Osteocyte (in vitro differentiated cells): ENCODE data around the gene COQ5. TPM values are rescaled to one million over a fixed set of nuclear protein-coding genes. Genes with fewer than 3 reads are reported as not detected.

Experiments
- DNase-seq: peaks from one replicate; pipeline ENCODE4 v3.0.0; 2021; ENCODE audit warnings: mixed read lengths; ENCODE audit not compliant: unreplicated experiment; ENCODE audit errors: extremely low spot score
- H3K27ac Mint-ChIP-seq: one replicate; pipeline ENCODE4 v1.8.0; 2021; ENCODE audit warnings: mild to moderate bottlenecking, mixed read lengths; ENCODE audit not compliant: unreplicated experiment
- H3K27me3 Mint-ChIP-seq: one replicate; pipeline ENCODE4 v1.8.0; 2021; ENCODE audit warnings: mixed read lengths; ENCODE audit not compliant: unreplicated experiment
- H3K36me3 Mint-ChIP-seq: one replicate; pipeline ENCODE4 v1.8.0; 2021; ENCODE audit warnings: mixed read lengths; ENCODE audit not compliant: unreplicated experiment
- H3K4me1 Mint-ChIP-seq: one replicate; pipeline ENCODE4 v1.8.0; 2021; ENCODE audit warnings: mixed read lengths; ENCODE audit not compliant: unreplicated experiment
- H3K4me3 Mint-ChIP-seq: one replicate; pipeline ENCODE4 v1.8.0; 2021; ENCODE audit warnings: mild to moderate bottlenecking, moderate library complexity, mixed read lengths; ENCODE audit not compliant: unreplicated experiment
- H3K9me3 Mint-ChIP-seq: one replicate; pipeline ENCODE4 v1.8.0; 2021; ENCODE audit warnings: mixed read lengths; ENCODE audit not compliant: unreplicated experiment
- CTCF ChIP-seq: fragments of 200-600 bp; sonication (generic); IDR thresholded peaks from 2 replicates; pipeline ENCODE4 v1.5.0; 2021; ENCODE audit warnings: antibody characterized with exemption, mild to moderate bottlenecking, moderate library complexity
- long read RNA-seq: library from polyadenylated mRNA; unstranded; transcript quantifications from one replicate; pipeline ENCODE4 v2.0.0, GENCODE V29; 2021
- total RNA-seq: library from RNA; stranded (reverse); gene quantifications from 2 replicates; pipeline ENCODE4 v1.2.1, GENCODE V29; 2021

Gene COQ5
- total RNA-seq: 20.4 and 24.0 TPM in 2 replicates
- long read RNA-seq, transcript COQ5-201 (7 exons, 1,535 nt): major isoform, 195 of 239 reads
- long read RNA-seq, partial matches to known transcripts: 0 of 239 reads
- long read RNA-seq, other reads (novel, unspliced or antisense): 43 of 239 reads

- TF ChIP-seq CTCF: no peak
- Mint-ChIP-seq H3K27ac (peak within 1 kb of the TSS; percentile 100), H3K9me3 (no peaks in the 10 kb centered on the region), H3K4me1 (peaks cover 24% of the 10 kb centered on the region), H3K4me3 (peak within 1 kb of the TSS; percentile 100), H3K27me3 (no peaks in the 10 kb centered on the region), H3K36me3 (no peaks in the 10 kb centered on the region)
- DNase-seq: peak; percentile 94
These were observed at the start of gene COQ5 for GRCh38 chr12:120528861-120529525. Gene COQ5 (minus strand): TSS chr12:120529158. CDS start chr12:120529141, 17 bp downstream.

- H3K4me3 Mint-ChIP-seq: no peak overlapping the region
- no peak for TF ChIP-seq CTCF
- DNase-seq: no peak
- H3K4me1 Mint-ChIP-seq: peaks cover 7% of the 10 kb centered on the region
- no peak overlapping the region for H3K27ac Mint-ChIP-seq
- no peaks in the 10 kb centered on the region for H3K27me3 Mint-ChIP-seq
- peaks cover 59% of the 10 kb centered on the region for H3K36me3 Mint-ChIP-seq
- no peaks in the 10 kb centered on the region for H3K9me3 Mint-ChIP-seq
These were observed 45.1 kb upstream of the COQ5 start for GRCh38 chr12:120574106-120574505.

- Mint-ChIP-seq H3K9me3 (no peaks in the 10 kb centered on the region), H3K4me3 (no peak overlapping the region), H3K36me3 (peaks cover 61% of the 10 kb centered on the region), H3K27ac (no peak overlapping the region), H3K4me1 (peaks cover 7% of the 10 kb centered on the region), H3K27me3 (no peaks in the 10 kb centered on the region)
- no peak for DNase-seq
- TF ChIP-seq CTCF: no peak
These were observed 44.6 kb upstream of the COQ5 start for GRCh38 chr12:120573560-120573959.

GRCh38 chr12:120571299-120571698 is 42.3 kb upstream of the COQ5 start:
- H3K27me3 Mint-ChIP-seq: no peaks in the 10 kb centered on the region
- no peak overlapping the region for H3K27ac Mint-ChIP-seq
- H3K9me3 Mint-ChIP-seq: no peaks in the 10 kb centered on the region
- peaks cover 7% of the 10 kb centered on the region for H3K4me1 Mint-ChIP-seq
- no peak overlapping the region for H3K4me3 Mint-ChIP-seq
- DNase-seq: no peak
- peaks cover 55% of the 10 kb centered on the region for H3K36me3 Mint-ChIP-seq
- TF ChIP-seq CTCF: no peak

- Mint-ChIP-seq H3K27ac (no peak overlapping the region), H3K4me1 (no peaks in the 10 kb centered on the region), H3K9me3 (no peaks in the 10 kb centered on the region), H3K27me3 (no peaks in the 10 kb centered on the region), H3K4me3 (no peak overlapping the region), H3K36me3 (peaks cover 56% of the 10 kb centered on the region)
- DNase-seq: no peak
- TF ChIP-seq CTCF: no peak
These were observed 34.5 kb upstream of the COQ5 start for GRCh38 chr12:120563495-120563894.
